Left renal pelvis (tissue), 4 donors: Measurements from ENCODE around the gene ZBTB44. TPM values are rescaled to one million over a fixed set of nuclear protein-coding genes. Genes with fewer than 3 reads are reported as not detected.

Experiments used
- DNase-seq, 4 donors: peaks; one replicate each; pipeline ENCODE4 v3.0.0-alpha.2; 2013; ENCODE audit warnings: low read depth in 4 of 4, low spot score in 3 of 4
- polyA plus RNA-seq, 4 donors: library from polyadenylated mRNA; unstranded; fragments of 120-200 nt; gene quantifications; one replicate each; pipeline ENCODE4 v1.2.1, GENCODE V29; 2013; ENCODE audit not compliant: insufficient read length in 4 of 4

ZBTB44 gene
- polyA plus RNA-seq, 4 donors = 44.8 to 62.7 (median 58.1) TPM

DNA sequence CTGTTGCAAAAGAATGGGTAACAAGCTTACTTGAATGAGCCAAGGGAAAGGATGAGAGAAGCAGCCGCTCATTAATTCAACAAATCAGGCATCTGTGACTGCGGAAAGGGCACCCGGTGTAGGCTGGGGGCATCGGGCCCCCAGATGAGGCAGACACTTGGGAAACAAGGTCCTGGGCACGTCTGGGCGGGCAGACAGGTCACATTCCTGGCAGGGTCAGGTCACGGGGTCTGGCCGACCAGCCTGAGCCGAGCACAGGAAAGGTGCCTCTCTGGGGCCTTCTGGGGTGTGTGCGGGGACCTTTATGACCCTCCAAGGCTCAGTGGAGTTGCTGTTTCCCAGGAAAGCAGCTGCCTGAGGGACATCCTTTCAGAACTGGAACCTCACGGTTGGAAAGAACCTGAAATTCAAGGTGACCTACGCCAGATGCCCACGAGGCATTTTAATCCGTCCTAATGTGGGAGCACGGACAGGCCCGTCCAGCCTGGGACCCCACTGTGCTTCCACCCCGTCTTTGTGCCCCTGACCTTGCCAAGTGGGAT lies 98.1 kb downstream of the ZBTB44 start:
- DNase-seq = no peak

GRCh38 chr11:130216221-130216550 lies 98.5 kb downstream of the ZBTB44 start:
- no peak for DNase-seq

GRCh38 chr11:130215531-130216220 lies 99.0 kb downstream of the ZBTB44 start:
- no peak for DNase-seq

GRCh38 chr11:130214861-130215530 lies 99.7 kb downstream of the ZBTB44 start:
- DNase-seq = no peak

DNA sequence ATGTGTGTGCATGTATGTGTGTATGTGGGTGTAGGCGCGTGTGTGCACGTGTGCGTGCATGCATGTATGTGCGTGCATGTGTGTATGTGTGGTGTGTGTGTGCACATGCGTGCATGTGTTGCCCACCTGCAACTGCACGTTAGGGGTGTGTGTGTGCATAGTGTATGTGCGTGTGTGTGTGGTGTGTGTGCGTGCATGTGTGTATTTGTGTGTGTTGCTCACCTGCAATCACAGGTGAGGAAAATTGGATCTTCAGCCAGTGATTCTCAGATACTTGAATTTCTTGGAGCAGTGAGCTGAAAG lies 100.8 kb downstream of the ZBTB44 start:
- DNase-seq = no peak

DNA sequence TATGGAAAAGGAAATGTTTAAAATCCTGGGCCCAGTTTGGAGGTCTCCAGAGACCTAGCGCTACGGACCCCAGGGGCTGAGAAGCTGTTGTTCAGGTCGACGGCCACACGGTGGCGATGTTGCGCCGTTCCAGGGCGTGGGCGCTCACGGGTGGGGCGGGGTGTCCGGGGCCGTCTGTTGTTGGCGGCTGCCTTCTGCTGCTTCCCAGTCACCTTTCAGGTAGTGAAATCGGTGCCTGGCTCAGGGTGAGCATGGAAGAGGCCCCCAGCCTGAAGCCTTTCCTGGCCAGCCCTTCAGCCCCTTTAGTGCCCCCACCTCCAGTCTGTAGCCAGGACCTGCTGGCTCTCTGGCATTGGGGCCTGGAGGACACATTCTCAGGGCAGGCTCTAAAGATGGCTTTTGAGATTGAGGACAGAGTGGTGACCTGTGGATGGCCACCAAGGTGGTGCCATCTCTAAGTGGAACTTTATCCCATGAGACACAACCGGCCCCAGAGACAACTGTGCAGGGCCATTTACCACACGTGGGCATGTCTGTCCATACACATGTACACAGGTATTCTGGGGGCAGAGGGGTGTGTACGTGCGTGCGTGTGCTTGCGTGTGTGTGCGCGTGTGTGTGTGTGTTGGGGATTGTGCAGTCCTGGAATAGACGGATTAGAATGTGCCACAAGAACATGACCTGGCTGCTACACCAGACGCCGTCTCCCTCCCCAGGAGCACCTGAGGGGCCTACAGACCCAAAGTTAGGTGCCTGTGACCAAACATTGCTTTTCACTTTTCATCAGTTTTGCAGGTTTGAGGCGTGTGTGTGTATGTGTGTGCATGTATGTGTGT lies 101.4 kb downstream of the ZBTB44 start:
- peak in 3 of 4 donors; percentile 16 to 33 (median 29) for DNase-seq

- DNase-seq = no peak
These were observed 102.2 kb downstream of the ZBTB44 start for GRCh38 chr11:130212431-130212961.

GRCh38 chr11:130211781-130212401 lies 102.8 kb downstream of the ZBTB44 start:
- no peak for DNase-seq

- no peak for DNase-seq
These were observed 103.6 kb downstream of the ZBTB44 start for GRCh38 chr11:130211144-130211543.

DNA sequence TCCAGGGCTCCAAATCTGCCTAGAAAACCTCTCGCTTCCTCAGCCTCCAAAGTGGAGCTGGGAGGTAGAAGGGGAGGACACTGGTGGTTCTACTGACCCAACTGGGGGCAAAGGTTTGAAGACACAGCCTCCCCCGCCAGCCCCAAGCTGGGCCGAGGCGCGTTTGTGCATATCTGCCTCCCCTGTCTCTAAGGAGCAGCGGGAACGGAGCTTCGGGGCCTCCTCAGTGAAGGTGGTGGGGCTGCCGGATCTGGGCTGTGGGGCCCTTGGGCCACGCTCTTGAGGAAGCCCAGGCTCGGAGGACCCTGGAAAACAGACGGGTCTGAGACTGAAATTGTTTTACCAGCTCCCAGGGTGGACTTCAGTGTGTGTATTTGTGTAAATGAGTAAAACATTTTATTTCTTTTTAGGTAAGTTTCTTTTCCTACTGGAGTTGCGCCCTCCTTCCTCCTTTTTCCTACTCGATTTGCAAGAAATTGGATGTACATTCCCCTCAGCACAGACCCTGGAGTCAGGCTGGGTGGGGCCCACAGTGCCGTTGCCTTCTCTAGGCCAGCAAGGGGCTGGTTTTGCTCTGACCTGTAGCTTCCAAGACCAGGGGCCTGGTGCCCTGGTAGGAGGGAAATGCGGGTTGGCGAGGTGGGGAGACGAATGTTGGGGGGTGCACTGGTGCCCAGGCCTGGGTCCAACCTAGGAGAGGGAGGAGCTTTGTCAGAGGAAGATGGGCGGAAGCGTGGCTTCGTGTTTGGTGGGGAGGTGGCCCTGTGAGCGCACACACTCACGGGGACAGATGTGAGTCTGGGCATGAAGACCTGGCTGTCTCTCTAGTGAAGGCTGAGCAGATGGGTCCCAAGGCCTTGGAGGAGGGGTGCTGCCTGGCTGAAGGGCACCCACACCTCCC lies 104.5 kb downstream of the ZBTB44 start:
- DNase-seq = no peak

DNA sequence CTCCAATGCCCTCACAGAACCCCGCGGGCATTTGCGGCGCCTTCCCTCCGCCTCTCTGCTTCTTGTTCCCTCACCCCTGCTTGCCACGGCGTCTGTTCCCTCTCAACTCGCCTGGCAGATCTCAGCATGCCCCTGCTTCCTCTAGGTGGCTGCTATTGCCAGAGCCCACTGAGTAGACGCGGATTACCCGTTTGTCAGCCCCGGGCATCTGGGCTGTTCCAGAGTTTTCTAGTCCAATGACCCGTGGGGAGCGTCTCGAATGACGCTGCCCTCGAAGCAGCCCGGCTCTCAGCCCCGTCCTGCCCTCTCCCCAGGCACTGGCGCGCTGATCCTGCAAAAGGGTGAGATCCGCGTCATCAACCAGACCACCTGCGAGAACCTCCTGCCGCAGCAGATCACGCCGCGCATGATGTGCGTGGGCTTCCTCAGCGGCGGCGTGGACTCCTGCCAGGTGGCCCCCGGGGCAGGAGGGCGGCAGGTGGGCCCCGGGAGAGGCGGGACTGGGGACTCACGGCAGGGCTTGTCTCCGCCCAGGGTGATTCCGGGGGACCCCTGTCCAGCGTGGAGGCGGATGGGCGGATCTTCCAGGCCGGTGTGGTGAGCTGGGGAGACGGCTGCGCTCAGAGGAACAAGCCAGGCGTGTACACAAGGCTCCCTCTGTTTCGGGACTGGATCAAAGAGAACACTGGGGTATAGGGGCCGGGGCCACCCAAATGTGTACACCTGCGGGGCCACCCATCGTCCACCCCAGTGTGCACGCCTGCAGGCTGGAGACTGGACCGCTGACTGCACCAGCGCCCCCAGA lies 105.4 kb downstream of the ZBTB44 start:
- peak in 2 of 4 donors; percentile 12 to 29 for DNase-seq

DNA sequence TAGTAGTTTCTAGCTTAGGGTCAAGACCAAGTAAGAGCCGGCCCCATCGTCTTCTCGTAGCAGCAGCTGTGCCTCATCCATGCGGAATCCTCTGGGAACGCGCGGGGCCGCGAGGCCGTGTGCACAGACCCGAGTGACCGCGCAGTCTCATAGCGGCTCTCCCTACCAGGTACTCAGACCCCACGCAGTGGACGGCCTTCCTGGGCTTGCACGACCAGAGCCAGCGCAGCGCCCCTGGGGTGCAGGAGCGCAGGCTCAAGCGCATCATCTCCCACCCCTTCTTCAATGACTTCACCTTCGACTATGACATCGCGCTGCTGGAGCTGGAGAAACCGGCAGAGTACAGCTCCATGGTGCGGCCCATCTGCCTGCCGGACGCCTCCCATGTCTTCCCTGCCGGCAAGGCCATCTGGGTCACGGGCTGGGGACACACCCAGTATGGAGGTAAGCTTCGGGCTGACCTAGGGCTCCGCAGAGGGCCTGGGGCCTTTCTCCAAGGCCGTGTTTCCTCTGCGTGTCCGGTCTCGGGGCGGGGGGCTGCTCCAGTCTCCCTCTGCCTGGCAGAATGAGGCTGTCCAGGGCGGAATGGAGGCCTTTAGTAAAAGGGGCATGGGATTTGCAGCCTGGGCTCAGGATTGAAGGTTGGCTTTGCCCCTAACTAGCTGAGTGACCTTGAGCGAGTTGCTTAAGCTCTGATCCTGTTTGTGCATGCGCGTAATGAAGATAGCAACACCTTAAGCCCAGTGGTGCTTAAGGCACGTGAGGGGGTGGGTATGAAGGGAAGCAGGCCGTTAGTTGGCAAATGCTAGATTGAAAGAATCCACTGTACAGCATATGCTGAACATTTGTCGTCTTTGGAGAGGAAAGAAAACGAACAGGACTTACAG lies 106.2 kb downstream of the ZBTB44 start:
- no peak for DNase-seq

DNA sequence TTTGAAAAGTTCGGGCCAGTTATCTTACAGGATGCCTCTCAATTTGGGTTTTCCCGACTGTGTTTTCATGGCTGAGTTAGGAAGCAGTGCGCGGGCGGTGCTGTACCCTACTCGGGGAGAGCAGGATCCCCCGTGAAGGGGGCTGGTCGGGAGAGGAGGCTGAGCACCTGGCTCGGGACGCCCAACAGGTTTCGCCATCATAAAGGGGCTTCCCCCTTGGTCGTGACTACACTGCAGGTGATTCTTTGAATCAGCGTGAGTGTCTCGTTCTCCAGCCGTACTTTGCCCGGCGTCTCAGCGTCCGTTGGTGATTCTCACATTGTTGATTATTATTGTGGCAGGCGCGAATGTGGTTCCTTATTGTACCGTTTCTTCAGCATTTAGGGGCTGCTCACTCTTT lies 108.6 kb downstream of the ZBTB44 start:
- no peak for DNase-seq

DNA sequence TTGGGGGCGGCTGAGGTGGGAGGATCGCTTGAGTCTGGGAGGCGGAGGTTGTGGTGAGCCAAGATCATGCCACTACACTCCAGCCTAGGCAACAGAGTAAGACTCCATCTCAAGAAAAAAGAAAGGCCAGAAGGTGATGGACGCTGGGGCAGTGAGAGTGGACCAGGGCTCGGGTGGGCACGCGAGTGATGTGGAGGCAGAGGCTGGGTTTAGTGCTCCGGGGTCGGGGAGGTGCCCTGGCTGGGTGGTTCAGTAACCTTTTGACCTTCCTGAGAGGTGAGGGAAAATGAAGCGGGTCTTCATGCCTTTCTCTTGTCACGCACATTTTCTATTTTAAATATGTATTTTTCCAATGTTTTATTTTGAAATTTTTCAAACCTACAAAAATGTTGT lies 110.0 kb downstream of the ZBTB44 start:
- no peak for DNase-seq

- no peak for DNase-seq
These were observed 110.7 kb downstream of the ZBTB44 start for GRCh38 chr11:130203766-130204702.

GRCh38 chr11:130202818-130203689 lies 111.7 kb downstream of the ZBTB44 start:
- DNase-seq = no peak
